HCT116 (cell line): ENCODE data around the gene GABRA5.

Experiments used
- EZH2phosphoT487 ChIP-seq: fragments of 200-600 bp; IDR thresholded peaks from 2 replicates; pipeline ENCODE4 v1.6.1; 2018; ENCODE audit warnings: antibody characterized with exemption, borderline replicate concordance
- JUND ChIP-seq: IDR thresholded peaks from 2 replicates; pipeline ENCODE4 v1.6.1; 2012
- SP1 ChIP-seq: IDR thresholded peaks from 2 replicates; pipeline ENCODE4 v1.6.1; 2012; ENCODE audit warnings: low read depth
- TF ChIP-seq, protein P1 (sequence below), 3 experiments: fragments of 200-600 bp in 1 of 3; sonication (generic) in 1 of 3; IDR thresholded peaks in 2 of 3; conservative IDR thresholded peaks in 1 of 3; 2 replicates each; pipeline ENCODE4 v1.5.1; 2012 to 2017; ENCODE audit warnings: low read depth in 2 of 3, low read length in 2 of 3, antibody characterized with exemption in 1 of 3, borderline replicate concordance in 1 of 3, control low read depth in 1 of 3, mild to moderate bottlenecking in 1 of 3, mixed read lengths in 1 of 3, mixed run types in 1 of 3, moderate library complexity in 1 of 3; ENCODE audit not compliant: insufficient read depth in 1 of 3

DNA sequence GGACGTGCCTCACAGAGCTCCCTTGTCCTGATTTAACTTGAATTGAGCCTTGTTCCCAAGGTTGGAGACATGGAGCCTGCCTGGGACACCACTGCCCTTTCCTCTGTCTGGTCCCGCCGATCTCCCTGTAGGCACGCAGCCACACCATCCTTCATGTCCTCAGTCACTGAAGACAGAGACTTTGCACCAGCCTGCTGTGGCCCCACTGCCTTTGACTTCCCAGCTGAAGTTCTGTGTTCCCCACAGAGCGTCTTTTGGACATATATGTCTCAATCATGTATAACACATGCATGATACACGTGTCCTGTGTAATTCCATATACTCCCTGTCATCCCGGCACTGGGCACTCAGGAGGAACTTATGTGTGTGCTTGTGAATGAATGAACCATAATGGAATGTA, 23.6 kb downstream of the GABRA5 start:
- no peak for TF ChIP-seq JUND
- TF ChIP-seq, protein P1, sequence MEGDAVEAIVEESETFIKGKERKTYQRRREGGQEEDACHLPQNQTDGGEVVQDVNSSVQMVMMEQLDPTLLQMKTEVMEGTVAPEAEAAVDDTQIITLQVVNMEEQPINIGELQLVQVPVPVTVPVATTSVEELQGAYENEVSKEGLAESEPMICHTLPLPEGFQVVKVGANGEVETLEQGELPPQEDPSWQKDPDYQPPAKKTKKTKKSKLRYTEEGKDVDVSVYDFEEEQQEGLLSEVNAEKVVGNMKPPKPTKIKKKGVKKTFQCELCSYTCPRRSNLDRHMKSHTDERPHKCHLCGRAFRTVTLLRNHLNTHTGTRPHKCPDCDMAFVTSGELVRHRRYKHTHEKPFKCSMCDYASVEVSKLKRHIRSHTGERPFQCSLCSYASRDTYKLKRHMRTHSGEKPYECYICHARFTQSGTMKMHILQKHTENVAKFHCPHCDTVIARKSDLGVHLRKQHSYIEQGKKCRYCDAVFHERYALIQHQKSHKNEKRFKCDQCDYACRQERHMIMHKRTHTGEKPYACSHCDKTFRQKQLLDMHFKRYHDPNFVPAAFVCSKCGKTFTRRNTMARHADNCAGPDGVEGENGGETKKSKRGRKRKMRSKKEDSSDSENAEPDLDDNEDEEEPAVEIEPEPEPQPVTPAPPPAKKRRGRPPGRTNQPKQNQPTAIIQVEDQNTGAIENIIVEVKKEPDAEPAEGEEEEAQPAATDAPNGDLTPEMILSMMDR (IDR thresholded peaks at IDR 0.05 in 2 of 3, conservative IDR thresholded peaks at IDR 0.05 in 1 of 3; ENCODE audit: borderline replicate concordance in 1 of 3, insufficient read depth in 1 of 3, low read depth in 2 of 3, low read length in 2 of 3), result no peak
- TF ChIP-seq EZH2phosphoT487, result no peak
- TF ChIP-seq SP1, result no peak
